Embryonic facial prominence (tissue), 1 donor: ENCODE results near the gene CLIC5.
"Not testable (repeated sequence)": the region's sequence is repeated elsewhere in the genome, so short reads cannot be mapped to it uniquely, and the experiment has no call there.

Experiments
- DNase-seq: peaks from one replicate; pipeline ENCODE4 v3.0.0-alpha.2; 2016; ENCODE audit errors: extremely low spot score

The CLIC5 gene

DNA sequence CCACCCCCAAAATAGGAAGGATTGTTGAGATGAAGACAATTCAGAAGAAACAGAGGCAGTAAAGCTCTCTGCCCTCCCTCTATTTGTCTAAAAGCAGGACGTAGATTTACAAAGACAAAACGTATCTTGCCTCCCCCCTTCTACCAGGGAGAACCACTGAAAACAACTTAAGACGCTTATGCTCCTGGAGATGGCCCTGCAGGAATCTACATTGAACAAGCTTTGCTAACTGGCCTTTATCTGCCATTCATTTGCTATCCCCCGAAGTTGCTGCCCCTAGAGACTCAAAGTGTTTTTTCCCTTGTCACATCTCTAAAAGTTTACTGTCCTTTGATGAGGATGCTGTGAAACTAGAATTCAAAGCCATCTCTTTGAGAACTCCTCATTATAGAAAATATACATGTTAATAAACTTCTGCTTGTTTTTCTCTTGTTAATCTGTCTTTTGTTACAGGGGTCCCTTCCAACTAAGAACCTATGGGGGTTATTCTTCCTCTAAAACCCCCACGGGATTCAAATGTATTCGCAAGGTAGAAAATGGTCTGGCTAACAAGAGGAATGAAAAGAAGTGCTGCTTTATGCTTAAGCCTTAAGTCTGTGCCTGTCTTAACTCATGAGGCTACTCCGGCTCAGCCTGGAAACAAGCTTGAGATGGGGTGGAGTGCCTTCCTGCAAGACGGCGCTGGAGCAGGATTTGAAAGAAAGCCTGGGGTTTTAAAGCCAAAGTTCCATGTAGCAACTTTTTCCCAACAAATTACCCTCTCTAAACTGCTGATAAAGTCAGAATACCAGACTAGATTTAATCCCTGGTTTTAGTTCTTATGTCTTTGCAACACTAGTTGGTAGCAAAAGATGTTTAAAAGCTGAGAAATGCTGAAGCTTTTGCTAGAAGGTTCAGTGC, 88.0 kb downstream of the CLIC5 start:
- no peak for DNase-seq

DNA sequence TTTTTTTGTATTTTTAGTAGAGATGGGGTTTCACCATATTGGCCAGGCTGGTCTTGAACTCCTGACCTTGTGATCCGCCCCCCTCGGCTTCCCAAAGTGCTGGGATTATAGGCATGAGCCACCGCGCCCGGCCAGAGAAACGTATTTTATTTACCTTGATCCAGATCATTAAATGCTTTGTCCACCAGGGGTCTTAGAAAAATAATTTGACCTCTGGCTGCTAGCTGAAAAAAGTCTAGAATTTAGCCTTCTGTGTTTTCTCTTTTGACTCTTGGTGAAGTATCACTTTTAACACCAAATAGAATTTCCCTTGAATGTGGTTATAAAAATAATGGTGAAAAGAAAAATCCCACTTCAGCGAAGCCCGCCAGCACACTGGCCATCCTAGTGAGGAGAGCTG, 89.2 kb downstream of the CLIC5 start:
- not testable (repeated sequence) for DNase-seq

- DNase-seq = no peak
These were observed 90.8 kb downstream of the CLIC5 start for GRCh38 chr6:45924763-45925342.

DNA sequence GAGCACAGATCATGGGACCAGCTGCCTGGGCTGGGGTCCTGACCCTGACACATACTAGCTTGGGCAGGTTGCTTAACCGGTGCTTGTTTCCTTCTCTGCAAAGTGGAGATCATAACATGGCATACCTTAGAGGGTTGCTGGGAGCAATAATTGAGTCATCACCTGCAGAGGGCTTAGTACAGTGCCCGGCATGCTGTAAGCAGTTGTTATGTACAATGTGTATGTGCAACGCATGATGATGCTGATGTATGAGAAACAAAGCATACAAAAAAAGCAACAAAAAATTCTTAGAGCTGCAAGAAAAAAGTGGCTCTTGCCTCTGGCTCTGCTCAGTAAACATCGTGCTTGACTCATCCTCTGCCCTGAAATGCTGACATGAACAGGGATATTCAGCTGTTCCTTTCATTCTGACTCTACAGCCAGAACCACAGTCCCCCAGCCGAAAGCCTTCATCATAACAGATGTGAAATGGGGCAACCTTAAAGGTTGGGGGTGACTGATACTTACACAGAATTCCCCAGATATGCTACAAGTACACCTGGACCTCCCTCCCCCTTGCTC, 91.7 kb downstream of the CLIC5 start:
- no peak for DNase-seq

DNA sequence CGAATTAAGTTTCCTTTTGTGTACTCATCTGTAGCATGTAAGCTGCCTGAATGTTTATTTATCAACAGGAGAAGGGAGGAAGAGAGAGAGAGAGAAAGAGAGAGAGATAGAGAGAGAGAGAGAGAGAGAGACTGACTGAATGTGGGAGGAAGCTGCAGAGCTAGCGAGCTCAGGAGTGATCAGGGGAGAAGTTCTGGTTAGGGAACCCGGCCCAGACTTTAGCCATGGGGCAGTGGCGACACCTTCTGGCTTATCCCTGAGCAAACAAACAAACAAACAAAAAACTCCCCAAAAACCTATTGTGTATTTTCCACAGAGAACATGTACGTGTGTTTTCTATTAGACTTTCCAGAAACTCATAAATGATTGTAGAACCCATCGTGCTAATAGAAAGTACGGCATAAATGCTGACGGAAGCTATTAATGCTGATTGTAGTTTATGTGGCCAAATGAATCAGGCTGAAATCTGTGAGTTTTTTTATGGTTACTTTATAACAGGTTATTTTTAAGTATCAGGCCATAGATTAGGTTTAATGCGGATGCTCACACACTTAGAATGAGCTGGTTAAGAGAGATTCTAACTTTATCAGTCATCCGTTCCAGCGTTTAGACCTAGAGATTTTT, 92.8 kb downstream of the CLIC5 start:
- DNase-seq = peak; percentile 81

DNA sequence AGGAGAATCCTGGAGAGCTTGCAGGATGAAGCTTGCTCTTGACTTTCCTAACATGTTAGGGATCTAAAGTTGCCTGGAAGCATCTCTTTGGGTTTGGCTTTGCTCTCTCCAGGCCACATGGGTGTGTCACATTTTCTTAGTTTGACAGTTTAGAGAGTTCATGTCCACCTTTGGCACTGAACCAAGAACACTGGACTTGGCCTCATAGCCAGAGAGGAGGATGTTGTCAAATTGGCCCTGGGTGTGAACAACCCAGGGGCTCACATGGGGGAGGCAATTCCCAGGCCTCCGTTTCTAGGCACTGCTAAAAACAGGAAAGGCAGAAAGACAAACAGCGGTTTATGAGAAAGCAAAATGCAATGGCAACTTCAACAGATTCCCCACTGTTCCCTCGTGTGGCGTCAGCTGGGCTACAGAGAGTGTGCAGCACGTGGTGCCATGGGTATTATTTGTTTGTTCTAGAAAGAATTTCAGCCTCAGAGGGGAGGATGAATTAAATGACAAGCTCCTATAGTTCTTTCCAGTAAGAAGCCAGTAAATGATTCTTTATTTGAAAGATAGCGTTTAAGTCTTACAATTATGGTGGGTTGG, 93.9 kb downstream of the CLIC5 start:
- no peak for DNase-seq

GRCh38 chr6:45920819-45921511, 94.7 kb downstream of the CLIC5 start:
- DNase-seq = no peak

- DNase-seq = no peak
These were observed 98.2 kb downstream of the CLIC5 start for GRCh38 chr6:45917439-45917838.

DNA sequence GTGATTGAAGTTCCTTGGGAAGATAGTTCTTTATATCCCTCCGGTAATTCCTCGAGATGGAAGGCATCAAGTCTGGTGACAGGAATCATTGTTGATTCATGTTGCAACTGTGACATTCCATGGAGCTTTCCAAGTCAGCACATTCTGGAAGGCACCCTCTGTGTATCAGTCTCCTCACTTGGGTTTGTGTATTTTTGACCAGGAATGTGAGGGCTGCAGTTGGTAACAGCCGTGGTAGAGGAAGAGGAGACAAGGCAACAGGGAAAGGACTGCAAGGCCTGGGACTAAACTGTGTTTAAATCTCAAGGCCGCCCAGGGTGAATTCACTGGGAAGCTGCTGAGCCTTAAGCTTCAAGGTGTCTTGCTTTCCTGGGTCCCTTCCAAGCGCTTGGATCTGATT, 99.0 kb downstream of the CLIC5 start:
- no peak for DNase-seq

GRCh38 chr6:45915780-45916468, 99.7 kb downstream of the CLIC5 start:
- no peak for DNase-seq

DNA sequence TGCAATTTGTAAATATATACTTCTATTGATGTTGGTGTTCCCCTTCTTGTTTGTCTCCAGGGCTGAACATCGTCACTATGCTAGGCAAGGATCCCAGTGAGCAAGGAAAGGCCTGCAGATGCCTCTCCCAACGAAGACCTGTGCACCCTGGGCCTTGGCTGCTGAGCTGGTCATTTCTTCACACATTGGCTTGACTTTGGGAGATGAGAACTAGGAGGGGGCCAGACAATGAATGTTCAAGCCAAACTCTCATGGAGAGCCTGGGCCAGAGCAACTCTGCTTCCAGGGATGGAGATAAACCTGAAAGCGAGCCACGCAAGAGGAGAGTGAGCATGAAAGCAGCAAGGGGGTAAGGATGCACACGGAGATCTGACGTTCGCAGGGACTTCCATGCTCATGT, 104.0 kb downstream of the CLIC5 start:
- no peak for DNase-seq

- no peak for DNase-seq
These were observed 111.7 kb downstream of the CLIC5 start for GRCh38 chr6:45903959-45904358.

DNA sequence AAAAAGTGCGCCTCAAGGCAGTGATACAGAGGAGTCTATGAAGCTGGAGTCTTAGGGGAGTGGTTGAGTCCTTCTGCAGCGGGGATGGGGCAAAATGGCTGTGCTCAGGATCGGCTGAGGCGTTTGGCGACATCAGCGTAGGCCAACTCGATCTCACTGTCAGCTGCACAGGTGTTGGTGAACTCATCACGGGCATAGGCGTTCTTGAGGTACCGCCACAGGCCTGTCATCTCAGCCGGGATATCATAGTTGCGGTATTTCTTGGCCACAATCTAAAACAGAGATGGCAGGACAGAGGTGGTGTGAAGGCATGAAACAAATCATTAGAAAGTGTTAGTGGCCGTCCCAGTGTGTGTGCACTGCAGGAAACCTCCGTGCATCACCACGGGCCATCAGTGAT, 112.7 kb downstream of the CLIC5 start:
- no peak for DNase-seq

GRCh38 chr6:45901767-45902650, 113.7 kb downstream of the CLIC5 start:
- no peak for DNase-seq

GRCh38 chr6:45900808-45901752, 114.6 kb downstream of the CLIC5 start:
- DNase-seq = no peak

DNA sequence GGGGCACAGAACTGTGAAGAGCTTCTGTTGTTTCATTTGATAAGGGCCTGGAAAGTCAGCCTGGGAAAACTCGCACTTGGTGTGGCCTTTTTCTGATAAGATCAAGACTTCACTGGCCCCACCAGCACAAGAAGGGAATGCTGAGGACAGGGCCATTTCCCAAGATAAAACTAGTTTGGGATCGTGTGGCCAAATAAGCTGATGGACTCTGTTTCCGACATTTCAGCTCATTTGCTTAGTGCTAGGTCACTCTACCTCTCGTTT, 116.0 kb downstream of the CLIC5 start:
- no peak for DNase-seq

DNA sequence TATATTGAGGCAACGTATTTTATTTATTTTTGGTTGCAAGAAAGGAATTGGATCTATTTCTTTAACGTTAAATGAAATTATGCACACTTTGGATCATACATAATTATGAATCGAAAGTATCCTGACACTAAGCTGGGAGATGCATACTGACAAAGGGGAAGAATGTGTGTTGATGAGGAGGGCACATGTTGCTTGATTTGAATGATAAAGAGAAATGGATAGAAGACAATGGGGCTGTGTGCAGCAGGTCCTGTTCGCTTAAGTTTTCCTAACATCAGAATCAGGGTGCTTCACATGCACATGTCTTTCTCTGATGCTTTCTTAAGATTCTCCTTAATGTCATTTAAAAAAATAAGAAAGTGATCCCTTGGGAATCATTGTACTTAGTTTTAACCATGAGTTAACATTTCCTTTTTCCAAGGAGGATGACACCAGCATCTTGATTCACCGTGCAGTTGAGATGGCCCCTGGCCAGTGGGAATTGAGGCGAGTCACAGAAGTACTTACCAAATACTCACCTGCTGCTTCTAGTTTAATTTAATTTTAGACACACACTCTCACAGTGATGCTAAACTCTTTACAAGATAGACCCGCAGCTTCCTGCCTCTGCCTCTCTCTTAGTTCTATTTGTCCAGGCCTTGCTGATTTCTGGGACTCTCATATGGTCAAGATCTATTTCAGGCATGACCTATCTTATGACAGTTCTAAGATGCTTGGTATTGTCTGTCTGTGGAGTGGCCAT, 116.5 kb downstream of the CLIC5 start:
- DNase-seq = no peak

DNA sequence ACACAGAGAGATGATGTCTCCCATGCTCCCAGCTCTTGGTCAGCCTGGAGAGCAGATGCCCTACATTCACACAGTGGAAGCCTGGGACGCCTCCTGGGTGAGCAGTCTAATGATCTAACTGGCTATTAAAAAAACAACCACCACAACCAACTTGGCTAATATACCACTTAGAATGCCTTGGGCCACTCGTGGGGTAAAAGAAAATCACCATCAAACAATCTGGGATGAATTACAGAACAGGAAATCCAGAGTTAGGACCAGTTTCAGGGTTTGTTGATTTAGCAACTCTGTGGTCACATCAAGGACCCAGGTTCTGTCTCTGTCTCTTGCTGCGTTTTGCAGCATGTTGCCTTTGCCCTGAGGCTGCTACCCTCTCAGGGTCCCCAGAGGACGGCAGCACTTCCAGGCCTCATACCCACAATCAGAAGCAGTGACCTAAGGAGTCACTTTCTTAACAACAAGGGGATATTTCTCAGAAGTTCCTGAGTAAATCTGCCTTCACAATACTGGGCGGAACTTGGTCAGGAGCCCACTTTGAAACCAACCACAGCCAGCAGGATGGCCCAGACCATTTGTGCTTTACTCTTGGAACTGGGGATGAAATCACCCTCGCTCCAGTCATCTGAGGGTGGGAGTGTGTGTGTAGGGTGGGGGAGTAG, 118.7 kb downstream of the CLIC5 start:
- DNase-seq = no peak
